GM18502 (cell line): Measurements from ENCODE around the gene RC3H2.

Experiments
- ATAC-seq: cut with Tn5 transposase; IDR thresholded peaks from one replicate; pipeline ENCODE4 v1.9.1; 2021; ENCODE audit warnings: mild to moderate bottlenecking; ENCODE audit not compliant: unreplicated experiment, poor library complexity

RC3H2 gene

GRCh38 chr9:122904823-122905710 is at the start of gene RC3H2:
Gene RC3H2 (minus strand): TSS chr9:122905359. CDS start chr9:122897509, 7,850 bp downstream.
- peak; percentile 86 for ATAC-seq

- ATAC-seq: no peak
Measured at GRCh38 chr9:122954253-122954691, 49.1 kb upstream of the RC3H2 start.

- no peak for ATAC-seq
Measured at GRCh38 chr9:122951056-122951455, 45.9 kb upstream of the RC3H2 start.

GRCh38 chr9:122950263-122950662 is 45.1 kb upstream of the RC3H2 start:
- no peak for ATAC-seq

- ATAC-seq: no peak
Measured at GRCh38 chr9:122949696-122950095, 44.5 kb upstream of the RC3H2 start.

GRCh38 chr9:122948313-122948712 is 43.2 kb upstream of the RC3H2 start:
- ATAC-seq: no peak

- ATAC-seq: no peak
Measured at GRCh38 chr9:122946461-122947005, 41.4 kb upstream of the RC3H2 start.

- ATAC-seq: no peak
Measured at GRCh38 chr9:122944960-122945888, 40.1 kb upstream of the RC3H2 start.

- ATAC-seq: no peak
Measured at GRCh38 chr9:122941582-122942234, 36.5 kb upstream of the RC3H2 start.

- ATAC-seq: peak; percentile 96
Measured at GRCh38 chr9:122940749-122941581, 35.8 kb upstream of the RC3H2 start, which contains the start of gene RABGAP1. Gene RABGAP1 (plus strand): TSS chr9:122941020. CDS start chr9:122957060, 16,040 bp downstream.

GRCh38 chr9:122940454-122940748 is 35.2 kb upstream of the RC3H2 start:
- ATAC-seq: no peak

- ATAC-seq: no peak
Measured at GRCh38 chr9:122939601-122940000, 34.4 kb upstream of the RC3H2 start.

GRCh38 chr9:122936883-122937282 is 31.7 kb upstream of the RC3H2 start:
- ATAC-seq: no peak

GRCh38 chr9:122936464-122936863 is 31.3 kb upstream of the RC3H2 start:
- no peak for ATAC-seq

GRCh38 chr9:122931226-122932121 is 26.3 kb upstream of the RC3H2 start, which contains the start of gene ZBTB26:
Gene ZBTB26 (minus strand): TSS chr9:122931512. CDS start chr9:122919934, 11,578 bp downstream.
- ATAC-seq: peak; percentile 96

GRCh38 chr9:122930541-122931225 is 25.5 kb upstream of the RC3H2 start:
- ATAC-seq: no peak

GRCh38 chr9:122929796-122930354 is 24.7 kb upstream of the RC3H2 start:
- ATAC-seq: no peak
